ENCODE results near the gene EFTUD2.

Gene EFTUD2

DNA sequence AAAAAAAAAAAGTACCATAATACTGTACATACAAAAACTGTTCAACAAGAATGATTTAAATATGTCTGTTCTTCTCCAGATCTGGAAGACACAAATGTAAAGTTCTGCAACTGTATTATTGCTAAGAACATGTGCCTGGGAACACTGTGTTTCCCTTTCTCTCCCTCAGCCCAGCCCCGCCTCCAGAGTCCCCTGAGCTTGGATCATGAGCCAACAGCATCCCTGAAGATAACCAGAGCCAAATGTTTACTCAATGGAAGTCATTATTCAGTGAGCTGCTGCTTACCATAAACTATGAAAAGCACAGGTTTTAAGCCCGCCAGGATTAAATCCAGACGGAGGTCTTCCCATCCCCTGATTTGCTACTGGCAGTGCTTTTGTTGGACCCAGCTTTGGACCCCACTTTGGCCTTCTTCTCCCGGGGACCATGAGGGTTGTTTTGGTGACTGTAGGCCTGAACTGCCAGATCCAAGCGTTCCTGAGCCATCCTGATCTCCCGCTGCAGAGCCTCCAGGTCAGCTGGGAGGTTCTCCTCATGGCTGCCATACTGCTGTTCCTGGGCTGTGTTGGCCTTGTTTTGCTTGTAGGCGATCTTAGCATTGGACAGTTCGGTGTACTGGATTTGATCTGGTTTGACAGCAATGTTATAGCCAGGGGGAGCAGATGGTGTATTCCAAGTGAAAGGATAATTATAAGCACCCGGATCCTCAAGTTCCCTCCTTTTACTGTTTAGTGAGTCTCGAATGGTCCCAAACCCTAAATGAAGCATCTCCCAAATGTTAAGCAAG is 94.7 kb downstream of the EFTUD2 start:
- DNase-seq, result no peak

GRCh38 chr17:44801880-44802279 is 97.4 kb downstream of the EFTUD2 start:
- DNase-seq, result no peak
